SK-MEL-5 (cell line): ENCODE results near the gene RAD54L2. TPM values are rescaled to one million over a fixed set of nuclear protein-coding genes. Genes with fewer than 3 reads are reported as not detected.
"Not testable (repeated sequence)": the region's sequence is repeated elsewhere in the genome, so short reads cannot be mapped to it uniquely, and the experiment has no call there.

Experiments
- DNase-seq: peaks from one replicate; pipeline ENCODE4 v3.0.0-alpha.2; 2016; ENCODE audit warnings: low read depth, low spot score
- in situ Hi-C: cut with HindIII; loops from 2 replicates; pipeline ENCODE4 v1.10.0; 2016; ENCODE audit warnings: low sequenced_read_pairs, high pct_unique_total_duplicates, low pct_unique_long_range_greater_than_20kb
- polyA plus RNA-seq, 2 experiments: library from polyadenylated mRNA; depleted of rRNA; stranded (reverse); fragments of >200 nt; gene quantifications; 2 replicates each; pipeline ENCODE4 v1.2.3, GENCODE V29; 2015
- total RNA-seq: library from RNA; depleted of rRNA; stranded (reverse); fragments of >200 nt; shearing (Covaris generic); gene quantifications from 2 replicates; pipeline ENCODE4 v1.2.3, GENCODE V29; 2014; rRNA removed

RAD54L2 gene, protein sequence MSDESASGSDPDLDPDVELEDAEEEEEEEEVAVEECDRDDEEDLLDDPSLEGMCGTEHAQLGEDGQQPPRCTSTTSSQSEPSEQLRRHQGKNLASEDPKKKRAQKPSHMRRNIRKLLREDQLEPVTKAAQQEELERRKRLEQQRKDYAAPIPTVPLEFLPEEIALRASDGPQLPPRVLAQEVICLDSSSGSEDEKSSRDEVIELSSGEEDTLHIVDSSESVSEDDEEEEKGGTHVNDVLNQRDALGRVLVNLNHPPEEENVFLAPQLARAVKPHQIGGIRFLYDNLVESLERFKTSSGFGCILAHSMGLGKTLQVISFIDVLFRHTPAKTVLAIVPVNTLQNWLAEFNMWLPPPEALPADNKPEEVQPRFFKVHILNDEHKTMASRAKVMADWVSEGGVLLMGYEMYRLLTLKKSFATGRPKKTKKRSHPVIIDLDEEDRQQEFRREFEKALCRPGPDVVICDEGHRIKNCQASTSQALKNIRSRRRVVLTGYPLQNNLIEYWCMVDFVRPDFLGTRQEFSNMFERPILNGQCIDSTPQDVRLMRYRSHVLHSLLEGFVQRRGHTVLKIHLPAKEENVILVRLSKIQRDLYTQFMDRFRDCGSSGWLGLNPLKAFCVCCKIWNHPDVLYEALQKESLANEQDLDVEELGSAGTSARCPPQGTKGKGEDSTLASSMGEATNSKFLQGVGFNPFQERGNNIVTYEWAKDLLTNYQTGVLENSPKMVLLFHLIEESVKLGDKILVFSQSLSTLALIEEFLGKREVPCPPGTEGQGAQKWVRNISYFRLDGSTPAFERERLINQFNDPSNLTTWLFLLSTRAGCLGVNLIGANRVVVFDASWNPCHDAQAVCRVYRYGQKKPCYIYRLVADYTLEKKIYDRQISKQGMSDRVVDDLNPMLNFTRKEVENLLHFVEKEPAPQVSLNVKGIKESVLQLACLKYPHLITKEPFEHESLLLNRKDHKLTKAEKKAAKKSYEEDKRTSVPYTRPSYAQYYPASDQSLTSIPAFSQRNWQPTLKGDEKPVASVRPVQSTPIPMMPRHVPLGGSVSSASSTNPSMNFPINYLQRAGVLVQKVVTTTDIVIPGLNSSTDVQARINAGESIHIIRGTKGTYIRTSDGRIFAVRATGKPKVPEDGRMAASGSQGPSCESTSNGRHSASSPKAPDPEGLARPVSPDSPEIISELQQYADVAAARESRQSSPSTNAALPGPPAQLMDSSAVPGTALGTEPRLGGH (N-terminal part only)
- total RNA-seq, result 11.6 and 16.5 TPM in 2 replicates
- polyA plus RNA-seq (2015; cell fraction: cytosol; rRNA removed), result 10.1 and 13.8 TPM in 2 replicates
- 29.6 and 46.1 TPM in 2 replicates for polyA plus RNA-seq (2015; cell fraction: nucleus; rRNA removed)

DNA sequence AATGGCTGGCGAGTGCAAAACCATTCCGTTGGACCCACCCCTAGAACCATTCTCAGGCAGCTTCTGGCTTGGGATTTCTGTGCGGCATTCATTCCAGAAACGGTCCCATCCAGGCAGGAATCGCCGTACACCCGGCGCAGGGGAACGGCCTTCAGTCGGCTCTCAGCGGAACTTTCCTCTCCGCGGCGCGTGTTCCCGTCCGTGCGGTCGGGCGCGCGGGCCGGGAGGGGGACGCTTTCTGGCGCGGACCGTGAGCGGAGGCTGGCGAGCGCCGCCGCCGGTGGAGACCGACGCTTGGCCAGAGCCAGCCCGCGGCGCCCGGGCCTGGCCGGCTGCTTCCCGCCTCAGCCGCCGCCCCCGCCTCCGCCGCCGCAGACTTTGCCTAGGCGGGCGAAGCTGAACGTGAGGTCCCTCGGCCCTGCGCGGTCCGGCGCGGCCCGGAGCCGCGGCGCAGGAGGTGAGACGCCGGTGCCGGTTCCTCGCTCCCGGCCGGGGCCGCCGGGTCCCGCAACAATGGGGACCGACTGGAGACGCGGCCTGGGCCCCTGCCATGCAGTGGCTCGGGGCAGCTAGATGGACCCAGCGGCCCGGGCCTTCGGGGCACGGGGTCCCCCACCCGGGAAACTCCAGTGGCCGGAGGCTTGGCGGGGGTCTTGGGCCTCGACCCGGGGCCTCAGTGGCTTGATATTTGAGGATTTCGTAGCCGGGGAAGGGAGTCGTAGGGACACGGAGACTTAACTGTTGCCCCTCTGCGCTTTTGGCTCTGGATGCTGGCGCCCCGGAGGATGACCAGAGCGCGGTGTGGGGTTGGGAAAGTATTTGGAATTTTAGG, at the start of gene RAD54L2:
RAD54L2 (plus strand) TSS at position 261 of the 832 bp plus-strand sequence. CDS start 51,702 bp downstream, outside the sequence.
- in situ Hi-C loops, result no loop called here
- DNase-seq, result peak; percentile 84

DNA sequence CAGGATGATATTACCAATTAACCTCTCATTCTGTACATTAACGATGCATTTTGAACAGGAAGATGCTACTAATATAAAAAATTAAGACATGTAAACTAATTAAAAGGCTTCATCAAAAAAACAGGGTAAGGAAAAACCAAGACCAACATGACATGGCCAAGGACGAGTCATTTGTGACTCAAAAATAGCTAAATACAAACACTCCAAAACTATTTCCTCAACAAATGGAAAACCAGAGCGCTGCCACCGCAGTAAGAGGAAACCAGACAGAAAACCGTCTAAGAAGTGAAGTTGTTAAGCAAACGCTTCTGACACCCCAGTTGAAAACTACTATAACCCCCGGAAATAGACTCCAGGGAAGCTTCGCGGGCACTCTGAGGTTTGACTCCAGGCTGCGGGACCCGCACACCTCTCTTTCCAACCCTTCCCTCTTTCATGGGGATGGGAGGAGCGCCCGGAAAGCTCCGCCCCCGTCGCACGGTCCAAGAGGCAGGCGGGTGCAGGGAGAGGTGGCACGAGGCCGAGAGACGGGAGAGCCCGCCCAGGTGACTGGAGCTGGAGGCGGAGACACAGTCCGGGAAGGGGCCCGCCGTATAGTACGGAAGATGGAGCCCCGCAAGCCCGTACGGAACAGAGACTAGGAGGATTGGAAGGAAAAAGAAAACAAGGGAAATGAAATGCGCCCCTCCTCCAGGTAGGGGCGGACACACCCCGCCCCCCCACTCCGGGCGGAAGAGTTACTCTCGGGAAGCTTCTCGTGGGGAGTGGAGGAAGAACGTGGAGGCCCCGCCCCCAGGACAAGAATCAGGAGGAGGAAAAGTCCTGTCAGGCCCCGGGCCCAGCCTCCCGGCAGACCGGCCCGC, 39.4 kb upstream of the RAD54L2 start:
- peak; percentile 95 for DNase-seq
- in situ Hi-C loops, result no loop called here

DNA sequence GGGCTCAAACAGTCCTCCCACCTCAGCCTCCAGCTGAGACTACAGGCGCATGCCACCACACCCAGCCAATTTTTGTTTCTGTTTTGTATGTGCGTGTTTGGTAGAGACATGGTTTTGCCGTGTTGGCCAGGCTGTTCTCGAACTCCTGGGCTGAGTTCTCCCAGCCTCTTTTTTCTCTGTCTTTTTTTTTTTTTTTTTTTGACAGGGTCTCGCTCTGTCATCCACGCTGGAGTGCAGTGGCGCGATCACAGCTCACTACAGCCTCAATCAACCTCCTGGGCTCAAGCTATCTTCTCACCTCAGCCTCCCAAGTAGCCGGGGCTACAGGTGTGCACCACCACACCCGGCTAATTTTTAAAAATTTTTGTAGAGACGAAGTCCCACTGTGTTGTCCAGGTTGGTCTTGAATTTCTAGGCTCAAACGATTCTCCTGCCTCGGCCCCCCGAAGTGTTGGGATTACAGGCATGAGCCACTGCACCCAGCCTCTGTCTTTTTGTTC, 37.8 kb upstream of the RAD54L2 start:
- in situ Hi-C loops, result no loop called here

DNA sequence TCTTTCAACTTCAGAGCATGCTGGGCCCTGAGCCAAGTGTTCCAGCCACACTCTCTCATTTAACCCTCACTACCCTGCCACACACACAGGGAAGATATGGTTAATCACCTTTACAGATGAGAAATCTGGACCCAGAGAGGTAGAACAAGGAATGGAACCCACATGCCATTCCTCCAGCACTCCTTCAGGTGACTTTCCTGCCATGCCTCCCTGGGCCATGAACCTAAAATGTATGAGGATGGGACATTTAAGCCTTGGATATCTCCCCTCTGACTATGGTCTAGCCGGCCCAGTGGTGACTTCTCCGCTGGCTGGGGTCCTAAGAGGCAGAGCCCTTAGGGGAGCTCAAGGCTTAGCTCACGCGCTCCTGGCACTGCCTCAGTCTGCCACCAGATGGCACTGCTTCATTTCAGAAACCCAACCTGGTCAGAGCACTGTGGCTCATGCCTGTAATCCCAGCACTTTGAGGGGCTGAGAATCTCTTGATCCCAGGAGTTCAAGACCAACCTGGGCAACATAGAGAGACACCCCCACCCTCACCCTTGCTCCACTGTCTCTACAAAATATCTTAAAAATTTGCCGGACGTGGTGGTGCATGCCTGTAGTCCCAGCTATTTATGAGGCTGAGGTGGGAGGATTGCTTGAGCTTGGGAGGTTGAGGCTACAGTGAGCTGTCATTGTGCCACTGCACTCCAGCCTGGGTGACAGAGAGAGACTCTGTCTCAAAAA, 36.5 kb upstream of the RAD54L2 start:
- DNase-seq, result peak; percentile 84
- in situ Hi-C loops, result no loop called here

More for the DNA sequence above, 37.8 kb upstream of the RAD54L2 start:
- no peak for DNase-seq

DNA sequence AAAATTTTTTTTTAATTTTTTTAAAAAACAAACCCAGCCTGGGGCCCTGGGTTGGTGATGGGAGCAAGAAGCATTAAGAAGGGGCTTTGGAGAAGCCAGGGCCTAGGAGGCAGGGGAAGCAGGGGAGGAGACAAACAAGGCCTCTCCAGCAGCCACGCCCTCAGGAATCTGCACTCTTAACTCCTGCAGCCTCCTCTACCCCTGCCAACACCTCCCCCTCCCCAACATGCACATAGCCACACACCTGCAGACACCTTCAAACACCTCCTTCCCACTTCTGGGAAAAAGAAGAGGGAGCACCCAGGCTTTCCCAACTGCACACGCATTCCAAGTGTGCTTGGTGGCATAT, 36.0 kb upstream of the RAD54L2 start:
- no peak for DNase-seq
- in situ Hi-C loops, result no loop called here

DNA sequence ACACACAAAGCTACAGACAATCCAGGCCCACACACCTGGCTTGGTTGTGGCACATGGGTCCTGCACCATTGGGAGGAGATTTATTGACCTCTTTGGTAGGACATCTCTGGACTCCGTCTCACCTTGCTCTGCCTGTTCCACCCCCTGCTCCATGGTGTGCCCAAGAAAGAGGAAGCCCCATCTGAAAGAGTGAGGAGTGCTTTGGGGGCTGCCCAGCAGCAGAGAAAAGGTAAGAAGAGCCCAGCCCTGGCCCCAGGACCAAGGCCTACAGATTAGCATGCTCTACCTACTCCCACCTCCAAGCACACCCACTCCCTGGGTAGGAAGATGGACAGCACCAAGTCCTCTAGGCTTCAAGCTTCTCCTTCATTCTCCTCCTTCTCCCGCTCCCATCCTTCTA, 35.5 kb upstream of the RAD54L2 start:
- DNase-seq, result no peak
- in situ Hi-C loops, result no loop called here

DNA sequence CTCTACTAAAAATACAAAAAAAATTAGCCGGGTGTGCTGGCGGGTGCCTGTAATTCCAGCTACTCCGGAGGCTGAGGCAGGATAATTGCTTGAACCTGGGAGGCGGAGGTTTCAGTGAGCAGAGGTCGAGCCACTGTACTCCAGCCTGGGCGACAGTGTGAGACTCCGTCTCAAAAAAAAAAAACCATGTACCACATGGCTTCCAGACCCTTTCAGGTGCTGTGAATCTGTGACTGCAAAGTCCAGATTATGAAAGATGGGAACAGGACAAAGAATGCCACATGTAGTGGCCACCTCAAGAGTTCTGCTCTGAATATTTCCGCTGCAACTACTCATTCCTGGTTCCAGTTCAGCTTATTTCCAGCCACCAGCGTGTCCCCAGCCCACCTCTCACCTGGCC, 30.3 kb upstream of the RAD54L2 start:
- DNase-seq, result no peak
- in situ Hi-C loops, result no loop called here

DNA sequence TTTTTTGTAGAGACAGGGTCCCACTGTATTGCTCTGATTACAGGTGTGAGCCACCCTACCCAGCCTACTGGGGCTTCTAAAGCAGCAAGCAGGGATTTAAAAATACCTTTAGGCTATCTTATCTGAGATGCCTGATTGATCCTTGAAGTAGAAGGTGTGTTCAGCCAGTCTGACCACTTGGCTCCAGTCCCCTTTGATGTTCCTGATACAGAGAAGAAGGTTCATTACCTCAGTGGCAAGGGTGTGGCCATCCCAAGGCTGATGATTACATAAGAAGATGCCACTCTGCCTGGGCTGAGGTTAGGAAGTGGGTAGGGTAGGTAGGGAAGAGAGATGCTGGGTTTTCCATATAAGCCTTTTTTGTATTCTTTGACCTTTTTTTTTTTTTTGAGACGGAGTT, 27.5 kb upstream of the RAD54L2 start:
- in situ Hi-C loops, result no loop called here
- DNase-seq, result no peak

DNA sequence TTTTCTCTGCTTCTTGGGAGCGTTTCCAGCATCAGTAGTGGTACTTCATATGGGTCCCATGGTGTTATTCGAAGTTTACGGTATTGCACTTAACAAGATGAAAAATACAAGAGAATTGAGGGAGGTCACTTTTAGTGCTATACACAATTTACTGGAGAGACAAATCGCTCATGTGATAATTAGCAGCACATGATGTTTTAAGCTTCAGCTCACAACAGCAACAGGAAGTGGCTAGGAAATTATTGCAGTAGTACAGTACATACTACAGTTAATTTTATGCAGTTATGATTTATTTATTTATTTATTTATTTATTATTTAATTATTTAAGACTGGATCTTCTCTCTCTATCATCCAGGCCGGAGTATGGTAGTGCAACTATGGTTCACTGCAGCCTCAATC, 24.3 kb upstream of the RAD54L2 start:
- no peak for DNase-seq
- in situ Hi-C loops, result no loop called here

DNA sequence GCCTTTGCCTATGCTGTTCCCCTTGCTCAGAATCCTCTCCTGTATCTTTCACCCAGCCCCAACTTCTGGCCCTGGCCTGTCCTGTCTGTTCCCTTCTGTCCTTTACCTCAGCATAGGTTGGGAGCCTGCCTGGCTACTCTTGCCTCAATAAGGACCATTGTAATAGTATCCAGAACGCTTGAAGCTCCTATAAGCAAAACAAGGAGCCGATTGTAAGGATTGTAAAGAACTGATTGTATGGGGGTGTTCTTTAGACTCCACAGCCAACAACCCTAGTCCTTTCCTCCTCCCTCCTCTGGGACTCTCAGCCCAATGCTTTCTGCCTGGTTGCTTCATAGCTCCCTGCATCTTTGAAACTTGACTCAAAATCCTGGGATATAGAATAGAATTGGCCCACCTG, 18.7 kb upstream of the RAD54L2 start:
- DNase-seq, result peak; percentile 98
- in situ Hi-C loops, result no loop called here

DNA sequence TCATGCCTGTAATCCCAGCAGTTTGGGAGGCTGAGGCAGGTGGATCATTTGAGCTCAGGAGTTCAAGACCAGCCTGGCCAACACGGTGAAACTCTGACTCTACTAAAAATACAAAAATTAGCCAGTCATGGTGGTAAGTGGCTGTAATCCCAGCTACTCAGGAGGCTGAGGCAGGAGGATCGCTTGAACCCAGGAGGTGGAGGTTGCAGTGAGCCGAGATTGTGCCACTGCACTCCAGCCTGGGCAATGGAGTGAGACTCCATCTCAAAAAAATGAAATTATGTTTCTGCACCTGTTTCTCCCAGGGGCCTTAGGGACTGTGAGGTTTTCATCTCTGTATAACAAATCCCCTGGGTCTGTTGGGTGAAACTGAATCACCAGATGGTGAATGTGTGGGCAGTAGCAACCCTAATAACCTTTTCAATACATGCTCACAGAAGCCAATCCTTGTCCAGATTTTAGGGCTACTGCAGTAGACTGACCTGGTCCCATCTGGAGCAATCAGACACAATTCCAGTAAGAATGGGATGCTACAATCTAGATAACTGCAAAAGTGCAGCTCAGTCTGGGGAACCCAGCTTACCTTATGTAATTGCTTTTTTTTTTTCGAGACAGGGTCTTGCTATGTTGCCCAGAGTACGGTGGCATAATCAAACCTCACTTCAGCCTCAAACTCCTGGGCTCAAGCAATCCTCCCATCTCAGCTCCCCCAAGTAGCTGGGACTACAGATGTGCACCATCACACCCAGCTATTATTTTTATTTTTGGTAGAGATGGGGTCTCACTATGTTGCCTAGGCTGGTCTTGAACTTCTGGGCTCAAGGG, 17.4 kb upstream of the RAD54L2 start:
- DNase-seq, in situ Hi-C loops: not testable (repeated sequence)

DNA sequence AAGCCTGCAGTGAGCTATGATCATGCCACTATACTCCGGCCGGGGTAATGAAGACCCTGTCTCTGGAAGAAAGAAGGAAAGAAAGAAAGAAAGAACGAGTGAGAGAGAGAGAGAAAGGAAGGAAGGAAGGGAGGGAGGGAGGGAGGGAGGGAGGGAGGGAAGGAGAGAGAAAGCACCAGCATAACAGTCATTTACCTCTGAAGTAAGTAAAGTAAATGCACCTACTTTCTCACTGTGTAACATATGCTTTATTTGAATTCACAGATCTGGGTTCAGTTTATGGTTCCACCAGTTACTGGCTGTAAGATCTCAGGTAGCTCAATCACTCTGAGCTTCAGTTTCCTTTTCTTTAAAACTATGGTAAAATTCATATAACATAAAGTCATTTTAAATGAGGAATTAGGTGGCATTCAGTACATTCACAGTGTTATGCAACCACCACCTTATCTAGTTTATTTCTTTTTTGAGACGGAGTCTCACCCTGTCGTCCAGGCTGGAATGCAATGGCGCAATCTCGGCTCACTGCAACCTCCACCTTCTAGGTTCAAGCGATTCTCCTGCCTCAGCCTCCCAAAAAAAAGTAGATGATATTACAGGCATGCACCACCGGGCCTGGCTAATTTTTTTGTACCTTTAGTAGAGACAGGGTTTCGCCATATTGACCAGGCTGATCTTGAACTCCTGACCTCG, 16.1 kb upstream of the RAD54L2 start:
- DNase-seq, result no peak
- in situ Hi-C loops, result no loop called here

DNA sequence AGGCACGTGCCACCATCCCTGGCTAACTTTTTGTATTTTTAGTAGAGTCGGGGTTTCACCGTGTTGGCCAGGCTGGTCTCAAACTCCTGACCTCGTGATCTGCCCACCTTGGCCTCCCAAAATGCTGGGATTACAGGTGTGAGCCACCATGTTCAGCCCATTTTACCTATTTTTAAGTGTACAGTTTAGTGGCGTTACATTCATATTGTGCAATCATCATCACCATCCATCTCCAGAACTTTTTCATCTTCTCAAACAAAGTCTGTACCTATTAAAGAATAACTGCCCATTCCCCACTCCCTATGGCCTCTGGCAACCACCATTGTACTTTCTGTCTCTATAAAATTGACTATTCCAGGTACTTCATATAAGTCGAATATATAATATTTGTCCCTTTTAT, 13.6 kb upstream of the RAD54L2 start:
- DNase-seq, in situ Hi-C loops: not testable (repeated sequence)

DNA sequence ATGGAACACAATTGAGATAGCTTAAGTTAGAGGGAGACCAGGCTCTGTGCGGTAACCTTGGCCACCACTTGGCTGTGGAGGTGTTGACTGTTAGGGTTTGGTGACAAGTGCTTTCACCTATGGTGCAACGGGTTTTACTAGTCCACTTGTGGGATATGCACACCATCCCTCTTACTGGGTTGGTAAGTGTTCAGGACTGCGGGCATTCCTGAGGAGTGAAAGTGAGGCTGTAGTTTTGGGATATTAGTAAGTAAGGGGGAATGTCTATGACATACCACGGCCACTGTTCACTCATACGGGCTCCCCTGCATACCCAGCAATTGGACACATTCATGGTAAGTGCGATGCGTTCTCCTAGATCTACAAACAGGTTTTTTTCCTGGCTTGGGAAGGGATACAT, 8.0 kb upstream of the RAD54L2 start:
- in situ Hi-C loops, result no loop called here
- DNase-seq, result no peak
